ENCODE data around the gene ZNF804B.

ZNF804B gene

GRCh38 chr7:89339748-89340147 lies 580.2 kb downstream of the ZNF804B start:
- no peak for TF ChIP-seq CTCF (IDR thresholded peaks at IDR 0.05)
- TF ChIP-seq ZFX (IDR thresholded peaks at IDR 0.05; ENCODE audit: borderline replicate concordance): no peak
- H3K27ac ChIP-seq: no peak overlapping the region

- no peak overlapping the region for H3K27ac ChIP-seq
- TF ChIP-seq ZFX (IDR thresholded peaks at IDR 0.05; ENCODE audit: borderline replicate concordance) (no peak), CTCF (IDR thresholded peaks at IDR 0.05) (no peak)
These were observed 597.6 kb downstream of the ZNF804B start for GRCh38 chr7:89357121-89357520.

- no peak for TF ChIP-seq CTCF (IDR thresholded peaks at IDR 0.05)
- TF ChIP-seq ZFX (IDR thresholded peaks at IDR 0.05; ENCODE audit: borderline replicate concordance): no peak
- H3K27ac ChIP-seq: no peak overlapping the region
These were observed 617.7 kb downstream of the ZNF804B start for GRCh38 chr7:89377219-89377618.

- no peak overlapping the region for H3K27ac ChIP-seq
- no peak for TF ChIP-seq ZFX (IDR thresholded peaks at IDR 0.05; ENCODE audit: borderline replicate concordance)
- no peak for TF ChIP-seq CTCF (IDR thresholded peaks at IDR 0.05)
These were observed 625.9 kb downstream of the ZNF804B start for GRCh38 chr7:89385411-89385810.

Measured in 22Rv1 (cell line).